HEK293T (cell line): ENCODE measurements around the gene CLN5.

Source experiments
- CTCF ChIA-PET: fragments of 350-600 bp; formaldehyde crosslinking; extraction: SDS; loops from one replicate; lab custom pipeline; 2021; ENCODE audit warnings: antibody characterized with exemption, inconsistent platforms; lab: Yijun Ruan, JAX
- POLR2A ChIA-PET: fragments of 350-600 bp; formaldehyde crosslinking; extraction: SDS; loops from one replicate; lab custom pipeline; 2020; ENCODE audit warnings: antibody characterized with exemption, inconsistent platforms; lab: Yijun Ruan, JAX
- DNase-seq: peaks from one replicate; pipeline ENCODE4 v3.0.0; 2012; ENCODE audit warnings: mixed read lengths; ENCODE audit errors: extremely low spot score
- ARNT ChIP-seq: fragments of 450-650 bp; IDR thresholded peaks from 2 replicates; pipeline ENCODE4 v1.6.1; 2017; ENCODE audit warnings: mild to moderate bottlenecking
- BHLHE40 ChIP-seq: fragments of 450-650 bp; IDR thresholded peaks from 2 replicates; pipeline ENCODE4 v1.6.1; 2016; ENCODE audit warnings: mild to moderate bottlenecking, moderate library complexity, borderline replicate concordance
- CTBP1 ChIP-seq: fragments of 450-650 bp; IDR thresholded peaks from 2 replicates; pipeline ENCODE4 v1.6.1; 2016; ENCODE audit warnings: borderline replicate concordance
- ELF4 ChIP-seq: fragments of 450-650 bp; IDR thresholded peaks from 2 replicates; pipeline ENCODE4 v1.6.1; 2017; ENCODE audit warnings: antibody characterized with exemption
- FOXA1 ChIP-seq: fragments of 450-650 bp; IDR thresholded peaks from 2 replicates; pipeline ENCODE4 v1.6.1; 2016; ENCODE audit warnings: mild to moderate bottlenecking
- FOXK2 ChIP-seq: fragments of 450-650 bp; IDR thresholded peaks from 2 replicates; pipeline ENCODE4 v1.6.1; 2016; ENCODE audit warnings: mild to moderate bottlenecking
- FOXM1 ChIP-seq: fragments of 450-650 bp; IDR thresholded peaks from 2 replicates; pipeline ENCODE4 v1.6.1; 2017; ENCODE audit warnings: mild to moderate bottlenecking, borderline replicate concordance
- HDGF ChIP-seq: fragments of 450-650 bp; IDR thresholded peaks from 2 replicates; pipeline ENCODE4 v1.6.1; 2017; ENCODE audit warnings: antibody characterized with exemption, borderline replicate concordance
- L3MBTL2 ChIP-seq: fragments of 450-650 bp; conservative IDR thresholded peaks from 2 replicates; pipeline ENCODE4 v1.6.1; 2016; ENCODE audit warnings: mild to moderate bottlenecking
- LEF1 ChIP-seq: fragments of 450-650 bp; IDR thresholded peaks from 2 replicates; pipeline ENCODE4 v1.6.1; 2017; ENCODE audit warnings: mild to moderate bottlenecking, borderline replicate concordance
- NFRKB ChIP-seq: fragments of 450-650 bp; IDR thresholded peaks from 2 replicates; pipeline ENCODE4 v1.6.1; 2016; ENCODE audit warnings: mild to moderate bottlenecking, moderate library complexity
- PKNOX1 ChIP-seq: fragments of 450-650 bp; IDR thresholded peaks from 2 replicates; pipeline ENCODE4 v1.6.1; 2016
- SP1 ChIP-seq: fragments of 450-650 bp; IDR thresholded peaks from 2 replicates; pipeline ENCODE4 v1.6.1; 2017
- SUZ12 ChIP-seq: fragments of 450-650 bp; IDR thresholded peaks from 2 replicates; pipeline ENCODE4 v1.6.1; 2016; ENCODE audit warnings: mild to moderate bottlenecking
- TARDBP ChIP-seq: fragments of 450-650 bp; IDR thresholded peaks from 2 replicates; pipeline ENCODE4 v1.6.1; 2016
- ZNF384 ChIP-seq: fragments of 450-650 bp; IDR thresholded peaks from 2 replicates; pipeline ENCODE4 v1.6.1; 2016

Gene CLN5

GRCh38 chr13:76976929-76977328, 15.0 kb upstream of the CLN5 start:
- CTCF ChIA-PET = interaction anchor here (0.6 to 2.7 kb wide), 6 partner anchors 9 to 1343 kb away, joined by 3 to 11 read pairs (median 3); no protein-coding TSS in a partner anchor

GRCh38 chr13:76980075-76980718, 11.7 kb upstream of the CLN5 start:
- no peak for TF ChIP-seq HDGF
- no peak for TF ChIP-seq FOXA1
- peak; percentile 81 for TF ChIP-seq ARNT
- TF ChIP-seq CTBP1 = peak; percentile 49; the same call in 1 of the 2 replicates
- TF ChIP-seq LEF1 = no peak
- TF ChIP-seq BHLHE40 = no peak
- no peak for TF ChIP-seq ELF4
- no peak for TF ChIP-seq SUZ12
- TF ChIP-seq SP1 = no peak
- TF ChIP-seq NFRKB = no peak
- CTCF ChIA-PET = interaction anchor here (0.5 to 2.8 kb wide), 29 partner anchors 9 to 1347 kb away, joined by 3 to 32 read pairs (median 3); partner anchors contain the start of genes CLN5, FBXL3 and KCTD12
- POLR2A ChIA-PET = interaction anchor here (1.5 kb wide), 1 partner anchor 12 kb away, joined by 6 read pairs; the partner anchor contains the start of gene CLN5
- peak; percentile 100 for DNase-seq

More at GRCh38 chr13:76976929-76977328, 15.0 kb upstream of the CLN5 start:
- POLR2A ChIA-PET = interaction anchor here (0.6 to 2.2 kb wide), 4 partner anchors 15 to 49 kb away, joined by 3 to 11 read pairs (median 4); partner anchors contain the start of gene CLN5
- DNase-seq = no peak
- TF ChIP-seq PKNOX1 (no peak), FOXA1 (no peak), BHLHE40 (no peak), ARNT (no peak), FOXM1 (no peak), SP1 (no peak), L3MBTL2 (no peak), NFRKB (no peak), CTBP1 (no peak), TARDBP (no peak), ZNF384 (no peak), ELF4 (no peak), SUZ12 (no peak), FOXK2 (no peak)

GRCh38 chr13:76982061-76982460, 9.8 kb upstream of the CLN5 start:
- CTCF ChIA-PET = interaction anchor here (2.4 to 2.8 kb wide), 3 partner anchors 9 to 98 kb away, joined by 9 to 32 read pairs (median 20); partner anchors contain the start of gene CLN5
- DNase-seq = no peak
- POLR2A ChIA-PET = interaction anchor here (0.7 kb wide), 1 partner anchor 10 kb away, joined by 3 read pairs; the partner anchor contains the start of gene CLN5
- TF ChIP-seq ZNF384 = no peak
- TF ChIP-seq BHLHE40 = no peak
- no peak for TF ChIP-seq LEF1
- no peak for TF ChIP-seq CTBP1
- TF ChIP-seq PKNOX1 = no peak
- TF ChIP-seq ELF4 = no peak
- TF ChIP-seq FOXK2 = no peak
- TF ChIP-seq NFRKB = no peak
- TF ChIP-seq L3MBTL2 = no peak
- TF ChIP-seq SP1 = no peak
- TF ChIP-seq ARNT = no peak
- TF ChIP-seq FOXA1 = no peak
- TF ChIP-seq HDGF = no peak
- no peak for TF ChIP-seq SUZ12
- TF ChIP-seq TARDBP = no peak
- no peak for TF ChIP-seq FOXM1

GRCh38 chr13:76983676-76984075, 8.2 kb upstream of the CLN5 start:
- TF ChIP-seq ARNT (no peak), SP1 (no peak), BHLHE40 (no peak), L3MBTL2 (no peak), NFRKB (no peak), TARDBP (no peak), LEF1 (no peak), SUZ12 (no peak), HDGF (no peak), FOXA1 (no peak), CTBP1 (no peak), ZNF384 (no peak), PKNOX1 (no peak), FOXK2 (no peak), ELF4 (no peak)
- DNase-seq = no peak
- POLR2A ChIA-PET = no interaction called here
- CTCF ChIA-PET = no interaction called here

GRCh38 chr13:76991432-76991795, 467 bp upstream of the CLN5 start:
- no peak for DNase-seq
- TF ChIP-seq TARDBP (no peak), ZNF384 (no peak)
- POLR2A ChIA-PET = interaction anchor here (0.8 to 2.5 kb wide), 12 partner anchors 9 to 112 kb away, joined by 3 to 11 read pairs (median 5); partner anchors contain the start of gene FBXL3
- CTCF ChIA-PET = interaction anchor here (0.6 to 2.7 kb wide), 2 partner anchors 10 to 601 kb away, joined by 3 to 20 read pairs; no protein-coding TSS in a partner anchor
